ENCODE measurements around the gene RBCK1. TPM values are rescaled to one million over a fixed set of nuclear protein-coding genes. Genes with fewer than 3 reads are reported as not detected.

Gene RBCK1
- total and polyA plus RNA-seq, 10 of the 15 experiments (the other 5 are each of a cell fraction or from before 2014, with no cell fraction given), result 14.1 to 99.7 (median 76.0) TPM

DNA sequence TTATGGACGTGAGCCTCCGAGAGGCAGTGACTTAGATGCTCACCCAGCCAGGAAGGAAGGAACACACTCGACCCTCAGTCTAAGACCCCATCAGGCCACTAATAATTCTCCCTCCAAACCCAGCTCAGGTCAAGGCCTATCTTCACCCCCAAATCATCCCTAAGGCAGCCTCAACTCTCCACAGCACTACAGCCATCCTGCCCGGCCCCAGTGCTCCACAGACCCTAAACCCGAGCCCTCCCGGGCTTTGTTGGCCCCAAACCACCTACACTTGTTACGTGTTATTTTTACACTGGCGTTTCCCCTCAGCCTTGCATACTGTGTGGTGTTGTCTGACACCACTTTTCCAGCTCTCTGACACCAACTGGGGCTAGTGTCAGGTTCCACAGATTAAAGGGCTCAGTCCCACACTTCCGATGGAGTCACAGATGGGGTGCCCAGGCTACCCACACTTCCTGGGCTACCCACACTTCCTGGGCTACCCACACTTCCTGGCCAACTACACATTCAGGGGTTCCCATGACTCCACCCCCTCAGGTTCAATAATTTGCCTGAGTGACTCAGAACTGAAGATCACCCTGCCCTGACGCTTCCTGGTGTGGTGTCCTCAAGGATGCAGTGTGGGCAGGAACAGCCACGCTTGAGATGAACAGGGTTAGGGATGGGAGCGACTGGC lies 25.3 kb downstream of the RBCK1 start (continued):
- TF ChIP-seq, protein P1, sequence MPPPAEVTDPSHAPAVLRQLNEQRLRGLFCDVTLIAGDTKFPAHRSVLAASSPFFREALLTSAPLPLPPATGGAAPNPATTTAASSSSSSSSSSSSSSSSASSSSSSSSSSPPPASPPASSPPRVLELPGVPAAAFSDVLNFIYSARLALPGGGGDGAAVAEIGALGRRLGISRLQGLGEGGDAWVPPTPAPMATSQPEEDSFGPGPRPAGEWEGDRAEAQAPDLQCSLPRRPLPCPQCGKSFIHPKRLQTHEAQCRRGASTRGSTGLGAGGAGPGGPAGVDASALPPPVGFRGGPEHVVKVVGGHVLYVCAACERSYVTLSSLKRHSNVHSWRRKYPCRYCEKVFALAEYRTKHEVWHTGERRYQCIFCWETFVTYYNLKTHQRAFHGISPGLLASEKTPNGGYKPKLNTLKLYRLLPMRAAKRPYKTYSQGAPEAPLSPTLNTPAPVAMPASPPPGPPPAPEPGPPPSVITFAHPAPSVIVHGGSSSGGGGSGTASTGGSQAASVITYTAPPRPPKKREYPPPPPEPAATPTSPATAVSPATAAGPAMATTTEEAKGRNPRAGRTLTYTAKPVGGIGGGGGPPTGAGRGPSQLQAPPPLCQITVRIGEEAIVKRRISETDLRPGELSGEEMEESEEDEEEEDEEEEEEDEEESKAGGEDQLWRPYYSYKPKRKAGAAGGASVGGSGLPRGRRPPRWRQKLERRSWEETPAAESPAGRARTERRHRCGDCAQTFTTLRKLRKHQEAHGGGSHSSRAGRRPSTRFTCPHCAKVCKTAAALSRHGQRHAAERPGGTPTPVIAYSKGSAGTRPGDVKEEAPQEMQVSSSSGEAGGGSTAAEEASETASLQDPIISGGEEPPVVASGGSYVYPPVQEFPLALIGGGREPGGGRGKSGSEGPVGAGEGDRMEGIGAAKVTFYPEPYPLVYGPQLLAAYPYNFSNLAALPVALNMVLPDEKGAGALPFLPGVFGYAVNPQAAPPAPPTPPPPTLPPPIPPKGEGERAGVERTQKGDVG (CRISPR knock-in tag; IDR thresholded peaks at IDR 0.05), result no peak
- TF ChIP-seq, protein P2, sequence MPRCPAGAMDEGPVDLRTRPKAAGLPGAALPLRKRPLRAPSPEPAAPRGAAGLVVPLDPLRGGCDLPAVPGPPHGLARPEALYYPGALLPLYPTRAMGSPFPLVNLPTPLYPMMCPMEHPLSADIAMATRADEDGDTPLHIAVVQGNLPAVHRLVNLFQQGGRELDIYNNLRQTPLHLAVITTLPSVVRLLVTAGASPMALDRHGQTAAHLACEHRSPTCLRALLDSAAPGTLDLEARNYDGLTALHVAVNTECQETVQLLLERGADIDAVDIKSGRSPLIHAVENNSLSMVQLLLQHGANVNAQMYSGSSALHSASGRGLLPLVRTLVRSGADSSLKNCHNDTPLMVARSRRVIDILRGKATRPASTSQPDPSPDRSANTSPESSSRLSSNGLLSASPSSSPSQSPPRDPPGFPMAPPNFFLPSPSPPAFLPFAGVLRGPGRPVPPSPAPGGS (IDR thresholded peaks at IDR 0.05; ENCODE audit: borderline replicate concordance, insufficient read depth, low read depth, low read length, poor library complexity, severe bottlenecking), result peak; percentile 65
- TF ChIP-seq BACH1 (IDR thresholded peaks at IDR 0.05; ENCODE audit: borderline replicate concordance), result no peak
- TF ChIP-seq SREBF2 (IDR thresholded peaks at IDR 0.05; ENCODE audit: low read length), result no peak
- TF ChIP-seq CBFB (IDR thresholded peaks at IDR 0.05; ENCODE audit: low read depth), result 0 out of 2 replicates have a peak, but pooled peaks have one; percentile 14
- no peak for TF ChIP-seq STAT1 (conservative IDR thresholded peaks at IDR 0.05)
- TF ChIP-seq, protein P3, sequence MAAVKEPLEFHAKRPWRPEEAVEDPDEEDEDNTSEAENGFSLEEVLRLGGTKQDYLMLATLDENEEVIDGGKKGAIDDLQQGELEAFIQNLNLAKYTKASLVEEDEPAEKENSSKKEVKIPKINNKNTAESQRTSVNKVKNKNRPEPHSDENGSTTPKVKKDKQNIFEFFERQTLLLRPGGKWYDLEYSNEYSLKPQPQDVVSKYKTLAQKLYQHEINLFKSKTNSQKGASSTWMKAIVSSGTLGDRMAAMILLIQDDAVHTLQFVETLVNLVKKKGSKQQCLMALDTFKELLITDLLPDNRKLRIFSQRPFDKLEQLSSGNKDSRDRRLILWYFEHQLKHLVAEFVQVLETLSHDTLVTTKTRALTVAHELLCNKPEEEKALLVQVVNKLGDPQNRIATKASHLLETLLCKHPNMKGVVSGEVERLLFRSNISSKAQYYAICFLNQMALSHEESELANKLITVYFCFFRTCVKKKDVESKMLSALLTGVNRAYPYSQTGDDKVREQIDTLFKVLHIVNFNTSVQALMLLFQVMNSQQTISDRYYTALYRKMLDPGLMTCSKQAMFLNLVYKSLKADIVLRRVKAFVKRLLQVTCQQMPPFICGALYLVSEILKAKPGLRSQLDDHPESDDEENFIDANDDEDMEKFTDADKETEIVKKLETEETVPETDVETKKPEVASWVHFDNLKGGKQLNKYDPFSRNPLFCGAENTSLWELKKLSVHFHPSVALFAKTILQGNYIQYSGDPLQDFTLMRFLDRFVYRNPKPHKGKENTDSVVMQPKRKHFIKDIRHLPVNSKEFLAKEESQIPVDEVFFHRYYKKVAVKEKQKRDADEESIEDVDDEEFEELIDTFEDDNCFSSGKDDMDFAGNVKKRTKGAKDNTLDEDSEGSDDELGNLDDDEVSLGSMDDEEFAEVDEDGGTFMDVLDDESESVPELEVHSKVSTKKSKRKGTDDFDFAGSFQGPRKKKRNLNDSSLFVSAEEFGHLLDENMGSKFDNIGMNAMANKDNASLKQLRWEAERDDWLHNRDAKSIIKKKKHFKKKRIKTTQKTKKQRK (IDR thresholded peaks at IDR 0.05; ENCODE audit: low read depth, low read length), result no peak
- TF ChIP-seq RBBP5 (conservative IDR thresholded peaks at IDR 0.05), result peak; percentile 80; the same call in 1 of the 2 replicates
- TF ChIP-seq, protein P4, sequence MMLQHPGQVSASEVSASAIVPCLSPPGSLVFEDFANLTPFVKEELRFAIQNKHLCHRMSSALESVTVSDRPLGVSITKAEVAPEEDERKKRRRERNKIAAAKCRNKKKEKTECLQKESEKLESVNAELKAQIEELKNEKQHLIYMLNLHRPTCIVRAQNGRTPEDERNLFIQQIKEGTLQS (IDR thresholded peaks at IDR 0.05; ENCODE audit: borderline replicate concordance, extremely low read depth, low read depth, low read length), result no peak
- no peak for TF ChIP-seq ZNF622 (IDR thresholded peaks at IDR 0.05)
- TF ChIP-seq TCF7 (IDR thresholded peaks at IDR 0.05; ENCODE audit: borderline replicate concordance), result peak; percentile 37; the same call in 1 of the 2 replicates
- TF ChIP-seq SUZ12 (IDR thresholded peaks at IDR 0.05; ENCODE audit: unreplicated experiment), result no peak
- TF ChIP-seq IRF4 (IDR thresholded peaks at IDR 0.05; ENCODE audit: low read depth, low read length), result peak; percentile 84
- TF ChIP-seq, protein P5, sequence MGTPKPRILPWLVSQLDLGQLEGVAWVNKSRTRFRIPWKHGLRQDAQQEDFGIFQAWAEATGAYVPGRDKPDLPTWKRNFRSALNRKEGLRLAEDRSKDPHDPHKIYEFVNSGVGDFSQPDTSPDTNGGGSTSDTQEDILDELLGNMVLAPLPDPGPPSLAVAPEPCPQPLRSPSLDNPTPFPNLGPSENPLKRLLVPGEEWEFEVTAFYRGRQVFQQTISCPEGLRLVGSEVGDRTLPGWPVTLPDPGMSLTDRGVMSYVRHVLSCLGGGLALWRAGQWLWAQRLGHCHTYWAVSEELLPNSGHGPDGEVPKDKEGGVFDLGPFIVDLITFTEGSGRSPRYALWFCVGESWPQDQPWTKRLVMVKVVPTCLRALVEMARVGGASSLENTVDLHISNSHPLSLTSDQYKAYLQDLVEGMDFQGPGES (IDR thresholded peaks at IDR 0.05), result no peak
- TF ChIP-seq BCL11A (IDR thresholded peaks at IDR 0.05; ENCODE audit: low read depth, low read length), result no peak; the same call in 1 of the 2 replicates
- peak; percentile 53; the same call in 1 of the 2 replicates for TF ChIP-seq GATAD2B (conservative IDR thresholded peaks at IDR 0.05; ENCODE audit: low read depth)
- no peak for TF ChIP-seq ESRRA (IDR thresholded peaks at IDR 0.05; ENCODE audit: low read length)
- TF ChIP-seq RFX5 (IDR thresholded peaks at IDR 0.05; ENCODE audit: low read depth, low read length), result no peak

All from GM12878 (cell line).